Renal cortex interstitium (tissue), 11 donors: Measurements from ENCODE around the gene TSPAN16. TPM values are rescaled to one million over a fixed set of nuclear protein-coding genes. Genes with fewer than 3 reads are reported as not detected.

Experiments used
- DNase-seq, 11 donors: peaks; one replicate each; pipeline ENCODE4 v3.0.0-alpha.2; 2013; ENCODE audit warnings: low read depth in 9 of 11, low spot score in 4 of 11; ENCODE audit errors: extremely low read depth in 1 of 11
- polyA plus RNA-seq, 3 donors: library from polyadenylated mRNA; unstranded; fragments of 120-200 nt; gene quantifications; one replicate each; pipeline ENCODE4 v1.2.1, GENCODE V29; 2013; ENCODE audit not compliant: insufficient read length in 3 of 3

Gene TSPAN16
- polyA plus RNA-seq, 3 donors: not detected

DNA sequence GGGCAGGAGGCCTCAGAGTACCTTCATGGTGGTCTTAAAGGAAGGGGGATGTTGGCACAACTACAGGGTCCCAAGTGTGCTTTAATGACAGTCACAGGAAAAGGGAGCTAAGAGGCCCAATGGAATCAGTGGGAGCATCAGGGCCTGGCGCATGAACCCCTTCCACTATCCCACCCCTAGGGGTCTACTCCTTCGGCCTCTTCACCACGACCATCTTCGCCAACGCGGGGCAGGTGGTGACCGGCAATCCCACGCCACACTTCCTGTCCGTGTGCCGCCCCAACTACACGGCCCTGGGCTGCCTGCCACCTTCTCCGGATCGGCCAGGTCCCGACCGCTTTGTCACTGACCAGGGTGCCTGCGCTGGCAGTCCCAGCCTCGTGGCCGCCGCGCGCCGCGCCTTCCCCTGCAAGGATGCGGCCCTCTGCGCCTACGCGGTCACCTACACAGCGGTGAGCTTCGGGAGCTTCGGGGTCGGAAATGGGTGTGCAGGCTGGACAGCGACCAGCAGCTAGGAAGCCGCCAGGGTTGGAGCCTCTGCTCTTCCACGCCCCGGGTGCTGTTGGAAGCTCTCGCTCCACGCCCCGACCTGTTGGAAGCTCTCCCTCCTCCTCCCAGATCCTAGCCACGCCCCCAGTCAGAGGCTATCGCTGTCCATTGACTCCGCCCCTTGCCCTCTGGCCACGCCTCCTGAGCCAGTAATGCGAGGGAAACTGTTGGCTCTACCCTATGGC is 65.2 kb downstream of the TSPAN16 start:
- DNase-seq: no peak

DNA sequence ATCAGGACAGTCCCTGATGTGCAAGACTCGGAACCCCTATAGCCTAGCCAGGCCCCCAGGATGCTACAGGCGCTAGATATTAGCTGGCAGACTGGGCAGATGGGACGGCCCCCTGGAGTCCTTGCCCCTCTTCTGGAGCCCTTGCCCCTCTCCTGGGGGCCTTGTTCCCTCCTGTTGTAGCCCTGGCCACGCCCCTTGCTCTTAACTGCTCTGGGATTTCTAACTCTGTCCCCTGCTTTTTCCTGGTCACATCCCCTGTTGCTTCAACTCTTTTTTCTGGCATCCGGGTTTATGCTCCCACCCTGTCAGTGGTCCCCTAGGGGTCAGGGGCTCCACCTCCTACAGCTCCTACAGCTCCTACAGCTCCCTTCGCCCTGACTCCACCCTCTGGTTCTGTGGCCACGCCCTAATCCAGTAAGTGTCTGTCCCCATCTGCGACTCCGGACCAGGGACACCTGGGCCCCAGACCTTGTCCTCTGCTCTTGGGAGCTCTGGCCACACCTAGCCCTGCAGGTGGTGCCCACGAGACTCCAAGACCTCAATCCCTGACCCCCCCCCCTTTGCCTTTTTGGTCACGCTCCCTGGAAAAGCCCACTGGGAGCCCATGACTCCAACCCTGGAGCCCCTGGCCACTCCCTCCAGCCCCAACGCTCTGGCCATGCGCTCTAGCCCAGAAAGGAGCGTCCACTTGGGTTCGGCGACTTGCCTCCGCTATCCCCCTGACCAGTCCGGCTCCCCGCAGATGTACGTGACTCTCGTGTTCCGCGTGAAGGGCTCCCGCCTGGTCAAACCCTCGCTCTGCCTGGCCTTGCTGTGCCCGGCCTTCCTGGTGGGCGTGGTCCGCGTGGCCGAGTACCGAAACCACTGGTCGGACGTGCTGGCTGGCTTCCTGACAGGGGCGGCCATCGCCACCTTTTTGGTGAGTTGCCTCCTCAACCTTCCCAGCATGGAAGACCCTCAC is 66.1 kb downstream of the TSPAN16 start:
- no peak for DNase-seq

DNA sequence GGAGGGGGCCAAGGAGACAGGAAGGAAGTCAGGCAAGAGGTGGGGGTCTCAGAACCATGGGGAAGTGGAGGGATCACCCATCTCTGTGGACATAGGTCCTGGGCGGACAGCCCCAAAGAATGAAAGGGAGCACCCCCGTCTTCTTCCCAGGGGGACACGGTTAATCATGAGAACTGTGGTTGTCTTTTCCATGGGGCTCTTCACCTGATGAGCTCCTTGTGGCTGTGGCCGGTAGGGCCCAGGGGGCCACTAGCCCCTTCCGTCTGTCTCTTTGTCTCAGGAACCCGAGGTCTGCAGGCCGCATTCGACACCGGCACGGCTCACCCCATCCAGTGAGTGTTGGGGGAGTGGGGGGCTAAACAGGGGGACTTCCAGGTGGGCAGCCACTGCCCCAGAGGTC is 67.9 kb downstream of the TSPAN16 start:
- DNase-seq: no peak

DNA sequence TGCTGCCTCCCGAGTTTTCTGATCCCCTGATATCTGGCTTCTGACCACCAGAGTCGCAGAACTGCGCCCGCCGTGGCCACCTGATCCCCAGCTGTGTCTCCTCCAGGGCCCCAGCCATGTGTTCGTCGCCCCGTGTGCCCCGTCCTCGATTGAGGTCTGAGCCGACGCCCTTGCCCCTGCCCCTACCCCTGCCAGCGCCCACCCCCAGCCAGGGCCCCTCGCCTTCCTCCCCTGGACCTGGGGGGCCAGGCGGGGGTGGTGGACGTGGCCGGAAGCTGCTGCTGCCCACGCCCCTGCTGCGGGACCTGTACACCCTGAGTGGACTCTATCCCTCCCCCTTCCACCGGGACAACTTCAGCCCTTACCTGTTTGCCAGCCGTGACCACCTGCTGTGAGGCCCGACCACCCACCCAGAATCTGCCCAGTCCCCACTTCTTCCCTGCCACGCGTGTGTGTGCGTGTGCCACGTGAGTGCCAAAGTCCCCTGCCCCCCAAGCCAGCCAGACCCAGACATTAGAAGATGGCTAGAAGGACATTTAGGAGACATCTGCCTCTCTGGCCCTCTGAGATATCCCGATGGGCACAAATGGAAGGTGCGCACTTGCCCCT is 68.4 kb downstream of the TSPAN16 start:
- no peak for DNase-seq

DNA sequence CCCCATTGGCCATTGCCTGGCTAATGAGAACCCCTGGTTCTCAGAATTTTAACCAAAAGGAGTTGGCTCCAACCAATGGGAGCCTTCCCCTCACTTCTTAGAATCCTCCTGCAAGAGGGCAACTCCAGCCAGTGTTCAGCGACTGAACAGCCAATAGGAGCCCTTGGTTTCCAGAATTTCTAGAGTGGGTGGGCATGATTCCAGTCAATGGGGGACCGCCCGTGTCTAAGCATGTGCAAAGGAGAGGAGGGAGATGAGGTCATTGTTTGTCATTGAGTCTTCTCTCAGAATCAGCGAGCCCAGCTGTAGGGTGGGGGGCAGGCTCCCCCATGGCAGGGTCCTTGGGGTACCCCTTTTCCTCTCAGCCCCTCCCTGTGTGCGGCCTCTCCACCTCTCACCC is 69.0 kb downstream of the TSPAN16 start:
- no peak for DNase-seq

Other genes starting within 250 kb of the TSPAN16 start
- gene LDLR, start 206.7 kb upstream of the TSPAN16 start, polyA plus RNA-seq: 10 to 100 TPM; 23.2 to 28.9 (median 25.1) TPM
- 10 to 100 TPM; 18.4 to 21.8 (median 19.7) TPM for gene SPC24, start 140.4 kb upstream of the TSPAN16 start, polyA plus RNA-seq
- gene KANK2, start 98.6 kb upstream of the TSPAN16 start, polyA plus RNA-seq: 100 to 1,000 TPM; 115 to 130 (median 116) TPM
- under 1 TPM; 0.34 to 0.68 (median 0.41) TPM for gene ANGPTL8, start 56.5 kb upstream of the TSPAN16 start, polyA plus RNA-seq
- gene DOCK6, start 33.6 kb upstream of the TSPAN16 start, polyA plus RNA-seq: 10 to 100 TPM; 36.4 to 66.4 (median 52.8) TPM
- gene RAB3D, start 43.5 kb downstream of the TSPAN16 start, polyA plus RNA-seq: 10 to 100 TPM; 15.1 to 16.5 (median 16.3) TPM
- 100 to 1,000 TPM; 128 to 145 (median 134) TPM for gene TMEM205, start 50.1 kb downstream of the TSPAN16 start, polyA plus RNA-seq
- 10 to 100 TPM; 22.4 to 43.2 (median 28.6) TPM for gene CCDC159, start 50.4 kb downstream of the TSPAN16 start, polyA plus RNA-seq
- gene PLPPR2, start 59.3 kb downstream of the TSPAN16 start, polyA plus RNA-seq: 10 to 100 TPM; 10.1 to 16.8 (median 15.0) TPM
- gene SWSAP1, start 78.5 kb downstream of the TSPAN16 start, polyA plus RNA-seq: 1 to 10 TPM; 3.1 to 3.6 (median 3.4) TPM
- 10 to 100 TPM; 18.9 to 40.6 (median 24.9) TPM for gene EPOR, start 88.2 kb downstream of the TSPAN16 start, polyA plus RNA-seq
- gene RGL3, start 123.2 kb downstream of the TSPAN16 start, polyA plus RNA-seq: 100 to 1,000 TPM in 1 of 3 donors, 10 to 100 TPM in 2; 62.2 to 151 (median 76.9) TPM
- gene ODAD3, start 139.0 kb downstream of the TSPAN16 start, polyA plus RNA-seq: 1 to 10 TPM; 1.5 to 1.9 (median 1.6) TPM
- gene PRKCSH, start 139.5 kb downstream of the TSPAN16 start, polyA plus RNA-seq: 100 to 1,000 TPM; 317 to 384 (median 351) TPM
- gene ELAVL3, start 184.9 kb downstream of the TSPAN16 start, polyA plus RNA-seq: under 1 TPM; 0.19 to 0.52 (median 0.20) TPM
- 10 to 100 TPM in 2 of 3 donors, 1 to 10 TPM in 1; 8.1 to 11.0 (median 10.7) TPM for gene ZNF653, start 209.7 kb downstream of the TSPAN16 start, polyA plus RNA-seq
- 10 to 100 TPM; 37.3 to 48.1 (median 39.0) TPM for gene ECSIT, start 233.0 kb downstream of the TSPAN16 start, polyA plus RNA-seq
- 1 to 10 TPM; 4.3 to 4.5 (median 4.4) TPM for gene CNN1, start 242.7 kb downstream of the TSPAN16 start, polyA plus RNA-seq